Measurements from ENCODE around the gene SMPD4. TPM values are rescaled to one million over a fixed set of nuclear protein-coding genes. Genes with fewer than 3 reads are reported as not detected.
"Not testable (repeated sequence)": the region's sequence is repeated elsewhere in the genome, so short reads cannot be mapped to it uniquely, and the experiment has no call there.

SMPD4 gene
- total and polyA plus RNA-seq, 2 donors (not counting 1 experiment from before 2014, with no cell fraction given), result 63.8 to 80.6 TPM

DNA sequence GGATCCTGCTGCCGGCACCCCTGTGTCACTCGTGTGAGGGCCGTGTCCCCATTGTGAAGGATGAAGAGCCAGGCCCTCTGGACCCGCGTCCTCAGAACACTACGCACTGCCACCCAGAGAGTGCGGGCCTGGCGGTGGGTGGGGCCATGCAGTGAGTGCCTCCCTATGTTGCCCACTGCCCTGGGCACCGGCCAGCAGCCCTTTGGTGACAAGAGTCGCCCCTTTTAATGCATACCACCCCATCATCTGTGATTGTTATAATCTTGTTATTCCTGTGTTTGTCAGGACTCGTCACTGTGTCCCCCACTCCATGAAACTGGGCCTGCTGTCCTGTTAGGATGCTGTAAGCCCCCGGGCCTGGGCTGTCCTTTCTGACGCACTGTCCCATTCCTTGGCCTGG lies 43.1 kb downstream of the SMPD4 start:
- H3K4me2 ChIP-seq (replicated peaks; ENCODE audit: low read depth, low read length, poor library complexity, severe bottlenecking); H3K27me3 Mint-ChIP-seq; H3K79me2 ChIP-seq (ENCODE audit: control insufficient read depth, insufficient read depth, low read length); H2AFZ ChIP-seq (ENCODE audit: insufficient read depth, low read depth, low read length, poor library complexity, severe bottlenecking); ATAC-seq (ENCODE audit: low read depth); DNase-seq; H3K4me3 ChIP-seq (ENCODE audit: control extremely low read depth in 1 of 5, extremely low read depth in 1 of 5, insufficient read depth in 1 of 5, low read depth in 2 of 5, low read length in 4 of 5); H3K4me3 Mint-ChIP-seq; H3K27me3 ChIP-seq (replicated peaks in 1 of 4; ENCODE audit: control extremely low read depth in 1 of 4, control insufficient read depth in 3 of 4, insufficient read depth in 4 of 4, low read length in 3 of 4); H3K9ac ChIP-seq (ENCODE audit: low read length); intact Hi-C loops (cut with micrococcal nuclease); H3K4me1 ChIP-seq (ENCODE audit: control insufficient read depth in 2 of 2, insufficient read depth in 2 of 2, low read length in 2 of 2); H3K4me1 Mint-ChIP-seq; H3K9me3 ChIP-seq (ENCODE audit: control extremely low read depth in 1 of 3, control insufficient read depth in 2 of 3, insufficient read depth in 1 of 3, low read length in 2 of 3); POLR2A ChIA-PET; H3K27ac ChIP-seq (ENCODE audit: low read length in 2 of 2); H3K36me3 ChIP-seq (replicated peaks in 1 of 2; ENCODE audit: control extremely low read depth in 1 of 2, control insufficient read depth in 1 of 2, extremely low read depth in 1 of 2, insufficient read depth in 2 of 2, low read length in 1 of 2); H4K20me1 ChIP-seq (ENCODE audit: control insufficient read depth, insufficient read depth, low read length, poor library complexity, severe bottlenecking); CTCF ChIA-PET; H3K9me3 Mint-ChIP-seq (ENCODE audit: insufficient read depth); H3K27ac Mint-ChIP-seq: not testable (repeated sequence)
- WGBS (ENCODE audit: insufficient coverage), result no CpG with 5 or more reads among the region's 13 CpGs

DNA sequence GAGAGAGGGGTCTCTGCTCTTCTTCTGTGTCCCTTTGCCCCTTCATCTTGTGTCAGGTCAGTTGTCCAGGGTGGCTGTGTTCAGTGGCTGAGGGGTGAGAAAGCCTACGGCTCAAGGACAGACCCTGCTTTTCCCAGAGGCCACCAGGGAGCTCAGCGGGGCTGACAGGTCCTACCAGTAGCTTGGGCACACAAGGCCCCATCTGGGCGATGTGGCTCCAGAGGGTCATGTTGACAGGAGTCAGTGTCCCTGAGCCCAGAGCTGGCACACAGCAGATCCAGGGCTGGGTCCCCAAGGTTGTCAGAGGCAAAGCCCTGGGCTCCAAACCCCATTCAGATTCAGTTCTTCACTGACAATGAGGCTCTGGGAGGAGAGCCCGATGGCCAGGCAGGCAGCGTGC lies 44.3 kb downstream of the SMPD4 start:
- intact Hi-C loops (cut with micrococcal nuclease); H3K9ac ChIP-seq (ENCODE audit: low read length); H3K4me2 ChIP-seq (replicated peaks; ENCODE audit: low read depth, low read length, poor library complexity, severe bottlenecking); POLR2A ChIA-PET; H3K36me3 ChIP-seq (replicated peaks in 1 of 2; ENCODE audit: control extremely low read depth in 1 of 2, control insufficient read depth in 1 of 2, extremely low read depth in 1 of 2, insufficient read depth in 2 of 2, low read length in 1 of 2); CTCF ChIA-PET; H3K4me3 ChIP-seq (ENCODE audit: control extremely low read depth in 1 of 5, extremely low read depth in 1 of 5, insufficient read depth in 1 of 5, low read depth in 2 of 5, low read length in 4 of 5); H3K27ac ChIP-seq (ENCODE audit: low read length in 2 of 2); H3K9me3 ChIP-seq (ENCODE audit: control extremely low read depth in 1 of 3, control insufficient read depth in 2 of 3, insufficient read depth in 1 of 3, low read length in 2 of 3); H4K20me1 ChIP-seq (ENCODE audit: control insufficient read depth, insufficient read depth, low read length, poor library complexity, severe bottlenecking); H3K4me1 ChIP-seq (ENCODE audit: control insufficient read depth in 2 of 2, insufficient read depth in 2 of 2, low read length in 2 of 2); DNase-seq; H2AFZ ChIP-seq (ENCODE audit: insufficient read depth, low read depth, low read length, poor library complexity, severe bottlenecking); H3K27me3 ChIP-seq (replicated peaks in 1 of 4; ENCODE audit: control extremely low read depth in 1 of 4, control insufficient read depth in 3 of 4, insufficient read depth in 4 of 4, low read length in 3 of 4); H3K27ac Mint-ChIP-seq; ATAC-seq (ENCODE audit: low read depth); H3K79me2 ChIP-seq (ENCODE audit: control insufficient read depth, insufficient read depth, low read length); H3K4me3 Mint-ChIP-seq; H3K4me1 Mint-ChIP-seq; H3K9me3 Mint-ChIP-seq (ENCODE audit: insufficient read depth); H3K27me3 Mint-ChIP-seq: not testable (repeated sequence)
- 73% methylated on average over 3 of the region's 5 CpGs for whole genome bisulfite sequencing (ENCODE audit: insufficient coverage)

DNA sequence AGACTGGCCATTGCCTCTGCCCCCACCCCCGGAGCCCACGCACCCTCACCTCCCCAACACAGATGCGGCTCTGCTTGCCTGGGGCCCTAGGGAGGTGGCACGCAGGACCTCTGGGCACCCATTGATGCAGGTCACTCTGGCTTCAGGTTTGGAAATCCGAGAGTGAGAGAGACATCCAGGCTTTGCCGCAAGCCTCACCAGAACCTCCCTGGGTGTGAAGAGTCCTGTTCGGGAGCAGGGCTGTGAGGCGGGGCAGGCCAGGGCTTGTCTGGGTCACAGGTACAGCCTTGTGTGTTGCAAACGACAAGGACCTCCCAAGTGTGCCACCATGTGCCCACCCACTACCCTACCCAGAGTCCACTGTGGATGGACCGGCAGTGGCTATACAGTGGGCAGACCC lies 44.9 kb downstream of the SMPD4 start:
- H3K4me1 Mint-ChIP-seq; H3K9me3 ChIP-seq (ENCODE audit: control extremely low read depth in 1 of 3, control insufficient read depth in 2 of 3, insufficient read depth in 1 of 3, low read length in 2 of 3); H3K27me3 Mint-ChIP-seq; H3K27ac Mint-ChIP-seq; H3K4me3 Mint-ChIP-seq; H3K79me2 ChIP-seq (ENCODE audit: control insufficient read depth, insufficient read depth, low read length); H3K27ac ChIP-seq (ENCODE audit: low read length in 2 of 2); POLR2A ChIA-PET; H2AFZ ChIP-seq (ENCODE audit: insufficient read depth, low read depth, low read length, poor library complexity, severe bottlenecking); ATAC-seq (ENCODE audit: low read depth); H3K4me1 ChIP-seq (ENCODE audit: control insufficient read depth in 2 of 2, insufficient read depth in 2 of 2, low read length in 2 of 2); DNase-seq; CTCF ChIA-PET; H3K4me3 ChIP-seq (ENCODE audit: control extremely low read depth in 1 of 5, extremely low read depth in 1 of 5, insufficient read depth in 1 of 5, low read depth in 2 of 5, low read length in 4 of 5); intact Hi-C loops (cut with micrococcal nuclease); H3K36me3 ChIP-seq (replicated peaks in 1 of 2; ENCODE audit: control extremely low read depth in 1 of 2, control insufficient read depth in 1 of 2, extremely low read depth in 1 of 2, insufficient read depth in 2 of 2, low read length in 1 of 2); H3K27me3 ChIP-seq (replicated peaks in 1 of 4; ENCODE audit: control extremely low read depth in 1 of 4, control insufficient read depth in 3 of 4, insufficient read depth in 4 of 4, low read length in 3 of 4); H3K4me2 ChIP-seq (replicated peaks; ENCODE audit: low read depth, low read length, poor library complexity, severe bottlenecking); H4K20me1 ChIP-seq (ENCODE audit: control insufficient read depth, insufficient read depth, low read length, poor library complexity, severe bottlenecking); H3K9ac ChIP-seq (ENCODE audit: low read length); H3K9me3 Mint-ChIP-seq (ENCODE audit: insufficient read depth): not testable (repeated sequence)
- 96% methylated on average over 4 of the region's 10 CpGs for WGBS (ENCODE audit: insufficient coverage)
